Stomach (tissue), 4 donors: Measurements from ENCODE around the gene PLD3.
"Not testable (repeated sequence)": the region's sequence is repeated elsewhere in the genome, so short reads cannot be mapped to it uniquely, and the experiment has no call there.

Source experiments
- POLR2A ChIP-seq, 4 donors: fragments of 450-650 bp; IDR thresholded peaks; one replicate each; pipeline ENCODE4 v1.6.1; 2016; ENCODE audit warnings: antibody characterized with exemption in 4 of 4, control low read depth in 2 of 4, mild to moderate bottlenecking in 1 of 4, moderate library complexity in 1 of 4
- TF ChIP-seq, protein P1 (sequence below), 7 experiments: fragments of 450-650 bp in 4 of 7; fragments of 200-600 bp in 3 of 7; sonication (generic) in 3 of 7; IDR thresholded peaks; one replicate each; pipeline ENCODE4 v1.5.1; 2016 to 2019; ENCODE audit warnings: antibody characterized with exemption in 7 of 7, control low read depth in 2 of 7, mild to moderate bottlenecking in 1 of 7

DNA sequence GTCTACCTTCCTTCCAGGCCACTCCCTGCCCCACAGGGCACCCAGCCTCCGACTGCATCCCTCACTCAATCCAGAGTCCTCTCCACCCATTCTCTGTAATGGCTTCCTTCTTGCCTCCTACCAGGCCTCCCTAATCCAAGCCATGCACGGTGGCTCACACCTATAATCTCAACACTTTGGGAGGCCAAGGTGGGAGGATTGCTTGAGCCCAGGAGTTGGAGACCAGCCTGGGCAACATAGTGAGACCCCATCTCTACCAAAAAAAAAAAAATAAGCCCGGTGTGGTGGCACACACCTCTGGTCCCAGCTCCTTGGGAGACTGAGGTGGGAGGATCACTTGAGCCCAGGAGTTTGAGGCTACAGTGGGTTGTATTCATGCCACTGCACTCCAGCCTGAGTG is 21.8 kb downstream of the PLD3 start:
- TF ChIP-seq POLR2A (IDR thresholded peaks at IDR 0.05): not testable (repeated sequence)
- TF ChIP-seq, protein P1, sequence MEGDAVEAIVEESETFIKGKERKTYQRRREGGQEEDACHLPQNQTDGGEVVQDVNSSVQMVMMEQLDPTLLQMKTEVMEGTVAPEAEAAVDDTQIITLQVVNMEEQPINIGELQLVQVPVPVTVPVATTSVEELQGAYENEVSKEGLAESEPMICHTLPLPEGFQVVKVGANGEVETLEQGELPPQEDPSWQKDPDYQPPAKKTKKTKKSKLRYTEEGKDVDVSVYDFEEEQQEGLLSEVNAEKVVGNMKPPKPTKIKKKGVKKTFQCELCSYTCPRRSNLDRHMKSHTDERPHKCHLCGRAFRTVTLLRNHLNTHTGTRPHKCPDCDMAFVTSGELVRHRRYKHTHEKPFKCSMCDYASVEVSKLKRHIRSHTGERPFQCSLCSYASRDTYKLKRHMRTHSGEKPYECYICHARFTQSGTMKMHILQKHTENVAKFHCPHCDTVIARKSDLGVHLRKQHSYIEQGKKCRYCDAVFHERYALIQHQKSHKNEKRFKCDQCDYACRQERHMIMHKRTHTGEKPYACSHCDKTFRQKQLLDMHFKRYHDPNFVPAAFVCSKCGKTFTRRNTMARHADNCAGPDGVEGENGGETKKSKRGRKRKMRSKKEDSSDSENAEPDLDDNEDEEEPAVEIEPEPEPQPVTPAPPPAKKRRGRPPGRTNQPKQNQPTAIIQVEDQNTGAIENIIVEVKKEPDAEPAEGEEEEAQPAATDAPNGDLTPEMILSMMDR (IDR thresholded peaks at IDR 0.05): not testable (repeated sequence)
